ENCODE data around the gene TJAP1. TPM values are rescaled to one million over a fixed set of nuclear protein-coding genes. Genes with fewer than 3 reads are reported as not detected.
"Not testable (repeated sequence)": the region's sequence is repeated elsewhere in the genome, so short reads cannot be mapped to it uniquely, and the experiment has no call there.

TJAP1 gene
- total RNA-seq, 1 experiment from 2014 or later = 25.3 TPM

- H3K36me3 ChIP-seq (replicated peaks; ENCODE audit: control insufficient read depth, insufficient read depth, low read length) = peaks cover 23% of the 10 kb centered on the region
- DNase-seq = no peak
- H3K4me3 ChIP-seq (ENCODE audit: insufficient read depth, low read depth, low read length) = peak overlapping the region; percentile 66
- H3K27me3 ChIP-seq (ENCODE audit: control insufficient read depth, insufficient read depth, low read length) = peaks cover 26% of the 10 kb centered on the region
Measured at GRCh38 chr6:43510827-43511163, 33.4 kb downstream of the TJAP1 start.

- Histone ChIP-seq H3K27me3 (ENCODE audit: control insufficient read depth, insufficient read depth, low read length) (peaks cover 26% of the 10 kb centered on the region), H3K36me3 (replicated peaks; ENCODE audit: control insufficient read depth, insufficient read depth, low read length) (peaks cover 23% of the 10 kb centered on the region), H3K4me3 (ENCODE audit: insufficient read depth, low read depth, low read length) (no peak overlapping the region)
- peak; percentile 14 for DNase-seq
Measured at GRCh38 chr6:43511824-43512415, 34.5 kb downstream of the TJAP1 start.

DNA sequence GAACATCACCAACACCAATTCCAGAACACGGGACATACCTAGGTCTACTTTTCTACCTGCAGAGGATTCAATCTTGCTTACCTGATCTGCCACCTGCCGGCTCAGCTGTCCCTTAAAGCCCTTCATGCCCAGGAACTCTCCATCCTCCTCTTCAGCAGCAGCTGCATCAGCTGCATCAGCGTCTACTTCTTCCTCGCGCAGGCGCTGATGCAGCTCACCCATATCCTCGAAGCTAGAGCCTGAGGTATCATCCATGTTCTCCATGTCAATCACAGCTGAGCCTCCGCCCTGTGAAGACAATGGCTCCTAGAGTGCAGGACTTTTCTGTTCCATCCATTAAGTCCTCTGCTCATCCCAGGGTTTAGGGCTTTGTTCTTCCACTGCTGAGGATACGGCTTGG, 38.4 kb downstream of the TJAP1 start:
- DNase-seq = peak; percentile 19
- H3K4me3 ChIP-seq (ENCODE audit: insufficient read depth, low read depth, low read length) = peak overlapping the region; percentile 69
- H3K36me3 ChIP-seq (replicated peaks; ENCODE audit: control insufficient read depth, insufficient read depth, low read length) = peaks cover 36% of the 10 kb centered on the region
- no peaks in the 10 kb centered on the region for H3K27me3 ChIP-seq (ENCODE audit: control insufficient read depth, insufficient read depth, low read length)

GRCh38 chr6:43516367-43516696, 39.0 kb downstream of the TJAP1 start:
- H3K27me3 ChIP-seq (ENCODE audit: control insufficient read depth, insufficient read depth, low read length) = no peaks in the 10 kb centered on the region
- peaks cover 41% of the 10 kb centered on the region for H3K36me3 ChIP-seq (replicated peaks; ENCODE audit: control insufficient read depth, insufficient read depth, low read length)
- DNase-seq = no peak
- peak overlapping the region; percentile 69 for H3K4me3 ChIP-seq (ENCODE audit: insufficient read depth, low read depth, low read length)

DNA sequence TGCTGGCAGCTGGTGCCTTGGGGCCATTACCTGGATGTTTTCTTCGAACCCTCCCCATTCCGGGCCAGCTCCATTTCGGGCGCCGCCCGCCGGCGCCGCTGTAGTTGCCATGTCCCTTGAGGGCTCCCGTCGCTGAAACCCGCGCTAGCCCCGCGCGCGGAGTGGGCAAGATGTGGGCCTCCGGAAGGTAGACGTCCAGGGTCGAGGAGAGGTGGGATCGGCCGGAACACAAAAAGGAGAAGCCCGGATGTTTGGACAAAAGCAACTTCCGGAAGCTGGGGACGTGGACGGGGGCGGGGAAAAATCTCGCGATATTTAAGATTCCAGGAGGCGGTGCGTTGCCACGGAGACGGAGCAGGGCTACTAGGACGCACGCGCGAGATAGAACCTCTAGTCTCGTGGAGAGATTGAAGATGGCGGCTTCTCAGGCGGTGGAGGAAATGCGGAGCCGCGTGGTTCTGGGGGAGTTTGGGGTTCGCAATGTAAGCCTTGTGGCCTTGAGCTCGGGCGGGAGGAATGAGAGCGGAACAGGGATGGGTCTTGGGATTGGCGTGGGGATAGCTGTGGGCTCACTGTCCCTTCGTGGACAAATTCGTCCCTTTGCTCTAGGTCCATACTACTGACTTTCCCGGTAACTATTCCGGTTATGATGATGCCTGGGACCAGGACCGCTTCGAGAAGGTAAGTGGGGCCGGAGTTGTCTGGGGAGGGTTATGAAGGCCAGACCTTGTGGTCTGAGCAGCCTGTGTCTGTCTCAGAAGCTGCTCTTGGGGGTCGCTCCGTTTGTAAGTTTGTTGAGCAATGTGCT, 39.5 kb downstream of the TJAP1 start, which contains the start of the genes POLR1C and YIPF3:
Gene POLR1C, plus strand, starts transcription at position 393 of the 808 bp plus-strand sequence. Its CDS starts 21 bp downstream, at position 414.
Gene YIPF3, minus strand, starts transcription at position 230 of the 808 bp plus-strand sequence. Its CDS starts 119 bp downstream, at position 111.
- no peaks in the 10 kb centered on the region for H3K27me3 ChIP-seq (ENCODE audit: control insufficient read depth, insufficient read depth, low read length)
- peak; percentile 98 for DNase-seq
- H3K36me3 ChIP-seq (replicated peaks; ENCODE audit: control insufficient read depth, insufficient read depth, low read length) = peaks cover 45% of the 10 kb centered on the region
- peak within 1 kb of the TSS; percentile 69 for H3K4me3 ChIP-seq (ENCODE audit: insufficient read depth, low read depth, low read length)

DNA sequence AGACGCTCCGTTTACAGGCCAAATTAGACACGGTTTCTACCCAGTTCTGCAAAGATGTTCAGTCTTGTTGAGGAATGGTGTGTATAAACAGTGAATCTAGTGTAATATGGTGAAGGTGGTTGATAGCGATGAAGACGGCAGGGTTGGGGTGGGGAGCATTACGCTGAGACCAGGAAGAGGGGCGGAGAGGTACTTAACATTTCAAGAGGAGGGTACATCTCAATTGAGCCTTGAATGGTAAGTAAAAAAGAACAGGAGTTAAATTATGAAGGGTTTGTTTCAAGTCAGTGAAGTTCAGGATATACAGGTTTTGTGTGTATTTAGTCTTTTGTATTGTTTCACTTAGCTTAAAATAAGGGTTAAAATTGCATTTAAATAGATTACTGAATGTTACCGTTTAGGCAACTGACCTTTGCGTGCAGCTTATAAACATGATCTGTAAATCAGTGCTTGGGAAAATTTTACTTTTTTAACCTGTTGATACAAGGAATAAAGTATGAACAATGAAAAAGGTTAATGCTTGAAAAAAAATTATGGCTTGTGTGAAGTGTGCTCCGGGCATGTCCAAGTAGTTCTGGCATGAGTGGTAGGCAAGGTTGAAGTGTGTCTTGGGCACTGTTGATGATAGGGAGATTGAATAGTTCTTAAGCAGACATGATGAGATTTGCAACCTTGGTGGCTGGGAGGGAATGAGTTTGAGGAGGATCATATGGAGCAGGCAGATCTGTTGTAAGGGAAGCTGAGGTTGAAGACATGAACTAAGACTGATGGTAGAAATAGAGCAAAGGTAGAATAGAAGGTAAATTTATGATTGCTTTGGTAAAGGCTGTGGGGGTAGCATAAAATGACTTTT, 40.4 kb downstream of the TJAP1 start:
- DNase-seq = peak; percentile 38
- Histone ChIP-seq H3K4me3 (ENCODE audit: insufficient read depth, low read depth, low read length) (peak overlapping the region; percentile 69), H3K36me3 (replicated peaks; ENCODE audit: control insufficient read depth, insufficient read depth, low read length) (peaks cover 45% of the 10 kb centered on the region), H3K27me3 (ENCODE audit: control insufficient read depth, insufficient read depth, low read length) (no peaks in the 10 kb centered on the region)

GRCh38 chr6:43520097-43520496, 42.7 kb downstream of the TJAP1 start:
- H3K4me3 ChIP-seq (ENCODE audit: insufficient read depth, low read depth, low read length) = no peak overlapping the region
- H3K36me3 ChIP-seq (replicated peaks; ENCODE audit: control insufficient read depth, insufficient read depth, low read length) = peaks cover 53% of the 10 kb centered on the region
- no peak for DNase-seq
- H3K27me3 ChIP-seq (ENCODE audit: control insufficient read depth, insufficient read depth, low read length) = no peaks in the 10 kb centered on the region

- Histone ChIP-seq H3K36me3 (replicated peaks; ENCODE audit: control insufficient read depth, insufficient read depth, low read length) (peaks cover 60% of the 10 kb centered on the region), H3K4me3 (ENCODE audit: insufficient read depth, low read depth, low read length) (no peak overlapping the region), H3K27me3 (ENCODE audit: control insufficient read depth, insufficient read depth, low read length) (no peaks in the 10 kb centered on the region)
- no peak for DNase-seq
Measured at GRCh38 chr6:43521836-43522235, 44.5 kb downstream of the TJAP1 start.

- Histone ChIP-seq H3K4me3 (ENCODE audit: insufficient read depth, low read depth, low read length) (no peak overlapping the region), H3K36me3 (replicated peaks; ENCODE audit: control insufficient read depth, insufficient read depth, low read length) (peaks cover 64% of the 10 kb centered on the region), H3K27me3 (ENCODE audit: control insufficient read depth, insufficient read depth, low read length) (no peaks in the 10 kb centered on the region)
- DNase-seq = no peak
Measured at GRCh38 chr6:43522547-43523261, 45.3 kb downstream of the TJAP1 start.

- no peaks in the 10 kb centered on the region for H3K27me3 ChIP-seq (ENCODE audit: control insufficient read depth, insufficient read depth, low read length)
- DNase-seq = no peak
- no peak overlapping the region for H3K4me3 ChIP-seq (ENCODE audit: insufficient read depth, low read depth, low read length)
- H3K36me3 ChIP-seq (replicated peaks; ENCODE audit: control insufficient read depth, insufficient read depth, low read length) = peaks cover 69% of the 10 kb centered on the region
Measured at GRCh38 chr6:43523284-43523683, 45.9 kb downstream of the TJAP1 start.

DNA sequence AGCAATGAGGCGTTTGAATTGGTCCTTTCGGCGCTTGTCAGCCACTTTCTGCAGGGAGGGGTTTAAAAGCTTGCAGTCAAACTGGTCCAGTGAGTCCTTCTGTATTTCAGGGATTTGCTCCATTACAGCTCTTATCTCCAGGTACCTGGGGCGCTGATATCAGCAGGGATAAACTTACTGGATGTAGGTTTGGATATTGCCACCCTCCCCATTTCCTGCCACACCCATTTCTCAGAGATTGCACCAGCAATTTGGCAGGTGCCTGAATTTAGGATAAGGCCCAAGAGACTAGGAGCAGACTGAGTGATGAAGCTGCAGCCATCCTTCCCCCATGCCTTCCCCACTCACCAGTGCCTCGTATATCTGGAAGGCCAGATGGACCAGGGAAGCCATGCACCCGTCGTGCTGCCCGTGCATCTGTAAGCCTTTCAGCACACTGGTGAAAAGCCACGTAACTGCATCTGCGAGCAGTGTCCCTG, 47.2 kb downstream of the TJAP1 start:
- Histone ChIP-seq H3K36me3 (replicated peaks; ENCODE audit: control insufficient read depth, insufficient read depth, low read length) (peaks cover 72% of the 10 kb centered on the region), H3K27me3 (ENCODE audit: control insufficient read depth, insufficient read depth, low read length) (no peaks in the 10 kb centered on the region), H3K4me3 (ENCODE audit: insufficient read depth, low read depth, low read length) (no peak overlapping the region)
- no peak for DNase-seq

- DNase-seq = no peak
- Histone ChIP-seq H3K27me3 (ENCODE audit: control insufficient read depth, insufficient read depth, low read length) (no peaks in the 10 kb centered on the region), H3K36me3 (replicated peaks; ENCODE audit: control insufficient read depth, insufficient read depth, low read length) (peaks cover 45% of the 10 kb centered on the region), H3K4me3 (ENCODE audit: insufficient read depth, low read depth, low read length) (no peak overlapping the region)
Measured at GRCh38 chr6:43532201-43532600, 54.8 kb downstream of the TJAP1 start.

DNA sequence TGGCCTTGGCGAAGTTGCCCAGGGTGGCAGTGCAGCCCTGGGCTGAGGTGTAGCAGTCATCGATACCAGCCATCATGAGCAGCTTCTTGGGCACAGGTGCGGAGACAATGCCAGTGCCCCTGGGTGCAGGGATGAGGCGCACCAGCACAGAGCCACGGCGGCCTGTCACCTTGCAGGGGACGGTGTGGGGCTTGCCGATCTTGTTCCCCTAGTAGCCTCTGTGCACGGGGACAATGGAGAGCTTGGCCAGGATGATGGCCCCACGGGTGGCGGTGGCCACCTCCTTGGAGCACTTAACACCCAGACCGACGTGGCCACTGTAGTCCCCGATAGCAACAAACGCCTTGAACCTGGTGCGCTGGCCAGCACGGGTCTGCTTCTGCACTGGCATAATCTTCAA, 61.6 kb downstream of the TJAP1 start:
- not testable (repeated sequence) for H3K27me3 ChIP-seq (ENCODE audit: control insufficient read depth, insufficient read depth, low read length); H3K36me3 ChIP-seq (replicated peaks; ENCODE audit: control insufficient read depth, insufficient read depth, low read length); H3K4me3 ChIP-seq (ENCODE audit: insufficient read depth, low read depth, low read length); DNase-seq

DNA sequence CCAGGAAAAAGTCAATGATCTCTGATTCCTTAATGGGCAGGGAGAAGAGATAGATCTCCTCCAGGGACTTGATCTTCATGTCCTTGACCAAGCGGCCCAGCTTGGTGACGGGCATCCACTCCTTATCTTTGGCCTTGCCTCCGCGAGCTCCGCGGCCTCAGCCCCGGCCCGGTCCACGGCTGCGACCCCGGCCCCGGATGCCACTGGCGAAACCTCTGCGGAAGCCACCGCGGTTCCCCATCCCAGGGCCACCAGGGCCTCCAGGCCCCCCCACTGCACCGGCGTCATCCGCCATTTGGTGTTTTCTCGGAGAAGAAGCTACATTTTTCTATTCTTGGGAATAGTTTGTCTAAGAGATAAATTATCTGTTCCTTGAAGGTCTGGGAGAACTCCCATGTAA, 62.0 kb downstream of the TJAP1 start:
- H3K27me3 ChIP-seq (ENCODE audit: control insufficient read depth, insufficient read depth, low read length); DNase-seq; H3K36me3 ChIP-seq (replicated peaks; ENCODE audit: control insufficient read depth, insufficient read depth, low read length): not testable (repeated sequence)

More for the DNA sequence above, 62.0 kb downstream of the TJAP1 start:
- H3K4me3 ChIP-seq (ENCODE audit: insufficient read depth, low read depth, low read length) = not testable (repeated sequence)

Measured in H7 (cell line).